ENCODE results near the gene TIGD3. TPM values are rescaled to one million over a fixed set of nuclear protein-coding genes. Genes with fewer than 3 reads are reported as not detected.
A peak's percentile ranks its signal among the peaks of the same experiment; 100 is the strongest.

Gene TIGD3
- total and polyA plus RNA-seq, 11 donors = 0.19 to 0.91 (median 0.42) TPM; not detected in 2

DNA sequence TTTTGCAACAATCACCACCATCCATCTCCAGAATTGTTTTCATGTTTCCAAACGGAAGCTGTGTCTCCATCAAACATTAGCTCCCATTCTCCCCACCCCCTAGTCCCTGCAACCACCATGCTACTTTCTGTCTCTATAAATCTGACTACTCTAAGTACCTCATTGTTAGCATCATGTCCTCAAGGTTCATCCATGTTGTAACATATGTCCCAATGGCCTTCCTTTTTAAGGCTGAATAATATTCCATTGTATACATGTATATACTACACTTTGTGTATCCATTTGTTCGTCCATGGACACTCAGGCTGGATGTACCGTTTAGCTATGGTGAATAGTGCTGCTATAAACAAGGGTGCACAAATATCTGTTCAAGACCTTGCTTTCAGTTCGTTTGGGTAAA, 29.1 kb upstream of the TIGD3 start:
- no peaks in the 10 kb centered on the region for H3K27me3 ChIP-seq
- H3K4me3 ChIP-seq = no peak overlapping the region
- no peaks in the 10 kb centered on the region for H3K9me3 ChIP-seq
- H3K27ac ChIP-seq = no peak overlapping the region
- TF ChIP-seq, protein P1, sequence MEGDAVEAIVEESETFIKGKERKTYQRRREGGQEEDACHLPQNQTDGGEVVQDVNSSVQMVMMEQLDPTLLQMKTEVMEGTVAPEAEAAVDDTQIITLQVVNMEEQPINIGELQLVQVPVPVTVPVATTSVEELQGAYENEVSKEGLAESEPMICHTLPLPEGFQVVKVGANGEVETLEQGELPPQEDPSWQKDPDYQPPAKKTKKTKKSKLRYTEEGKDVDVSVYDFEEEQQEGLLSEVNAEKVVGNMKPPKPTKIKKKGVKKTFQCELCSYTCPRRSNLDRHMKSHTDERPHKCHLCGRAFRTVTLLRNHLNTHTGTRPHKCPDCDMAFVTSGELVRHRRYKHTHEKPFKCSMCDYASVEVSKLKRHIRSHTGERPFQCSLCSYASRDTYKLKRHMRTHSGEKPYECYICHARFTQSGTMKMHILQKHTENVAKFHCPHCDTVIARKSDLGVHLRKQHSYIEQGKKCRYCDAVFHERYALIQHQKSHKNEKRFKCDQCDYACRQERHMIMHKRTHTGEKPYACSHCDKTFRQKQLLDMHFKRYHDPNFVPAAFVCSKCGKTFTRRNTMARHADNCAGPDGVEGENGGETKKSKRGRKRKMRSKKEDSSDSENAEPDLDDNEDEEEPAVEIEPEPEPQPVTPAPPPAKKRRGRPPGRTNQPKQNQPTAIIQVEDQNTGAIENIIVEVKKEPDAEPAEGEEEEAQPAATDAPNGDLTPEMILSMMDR (IDR thresholded peaks at IDR 0.05) = no peak
- TF ChIP-seq POLR2A (IDR thresholded peaks at IDR 0.05) = no peak
- ATAC-seq (no peak), DNase-seq (no peak)
- H3K36me3 ChIP-seq = peaks cover 0 to 30% (median 22%) of the 10 kb centered on the region in 9 donors
- intact Hi-C loops (cut with DNase I) = no loop called here
- WGBS, 4 donors = 84 to 91% (median 87%) methylated on average over 4 of the region's 4 CpGs
- peaks cover 0 to 37% (median 21%) of the 10 kb centered on the region in 12 donors for H3K4me1 ChIP-seq

- ATAC-seq (no peak), DNase-seq (no peak)
- no peak overlapping the region for H3K27ac ChIP-seq
- H3K27me3 ChIP-seq = no peaks in the 10 kb centered on the region
- no peaks in the 10 kb centered on the region for H3K9me3 ChIP-seq
- H3K36me3 ChIP-seq = peaks cover 0 to 14% (median 7%) of the 10 kb centered on the region in 9 donors
- TF ChIP-seq POLR2A (IDR thresholded peaks at IDR 0.05) = no peak
- TF ChIP-seq, protein P1 (IDR thresholded peaks at IDR 0.05) = no peak
- H3K4me1 ChIP-seq = peaks cover 0 to 21% (median 6%) of the 10 kb centered on the region in 12 donors
- intact Hi-C loops (cut with DNase I) = no loop called here
- H3K4me3 ChIP-seq = no peak overlapping the region
- WGBS, 4 donors = 86 to 92% (median 89%) methylated on average over 8 of the region's 8 CpGs
Observed at GRCh38 chr11:65327021-65327420, 27.5 kb upstream of the TIGD3 start.

DNA sequence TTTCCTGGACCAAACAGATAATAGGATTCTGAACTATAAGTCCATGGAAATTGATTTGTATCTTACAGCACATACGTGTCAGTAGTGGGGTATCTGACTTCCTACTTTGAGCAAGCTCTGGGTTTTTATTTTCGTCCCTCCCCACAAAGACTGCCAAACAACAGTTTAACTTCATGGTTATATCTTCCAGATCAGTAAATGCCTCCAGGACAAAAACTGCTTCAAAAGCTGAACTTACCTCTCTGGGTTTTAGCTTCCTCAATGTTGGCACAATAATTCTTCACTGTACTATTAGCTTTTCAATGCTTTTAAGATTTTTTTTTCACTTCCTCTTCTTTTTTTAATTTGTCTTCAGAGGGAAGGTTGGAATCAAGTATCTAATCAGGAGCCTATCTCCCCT, 25.1 kb upstream of the TIGD3 start:
- H3K36me3 ChIP-seq = no peaks in the 10 kb centered on the region
- 44 to 57% (median 54%) methylated on average over 2 of the region's 2 CpGs for WGBS, 4 donors
- H3K27ac ChIP-seq = peak overlapping the region in 4 of 12 donors; percentile 15 to 64 (median 23)
- H3K27me3 ChIP-seq = no peaks in the 10 kb centered on the region
- H3K4me1 ChIP-seq = peaks cover 0 to 19% (median 5%) of the 10 kb centered on the region in 12 donors
- H3K4me3 ChIP-seq = peak overlapping the region in 1 of 12 donors; percentile 18
- intact Hi-C loops (cut with DNase I) = loop anchor here in 1 of 10 donors (1.0 kb wide), 1 partner anchor 54 kb away; no protein-coding TSS in a partner anchor
- DNase-seq = no peak
- no peaks in the 10 kb centered on the region for H3K9me3 ChIP-seq
- TF ChIP-seq POLR2A (IDR thresholded peaks at IDR 0.05) = no peak
- TF ChIP-seq, protein P1 (IDR thresholded peaks at IDR 0.05) = no peak
- no peak for ATAC-seq

- H3K27me3 ChIP-seq = no peaks in the 10 kb centered on the region
- H3K27ac ChIP-seq = peak overlapping the region in 4 of 12 donors; percentile 15 to 64 (median 23)
- no peak for TF ChIP-seq POLR2A (IDR thresholded peaks at IDR 0.05)
- TF ChIP-seq, protein P1 (IDR thresholded peaks at IDR 0.05) = peak; percentile 76 to 88 (median 84)
- no peaks in the 10 kb centered on the region for H3K36me3 ChIP-seq
- 6 to 10% (median 9%) methylated on average over 13 of the region's 13 CpGs for WGBS, 4 donors
- peak; percentile 10 to 32 (median 24) for ATAC-seq
- H3K4me1 ChIP-seq = peaks cover 0 to 24% (median 9%) of the 10 kb centered on the region in 12 donors
- no peaks in the 10 kb centered on the region for H3K9me3 ChIP-seq
- peak in 4 of 5 donors; percentile 75 to 88 (median 86) for DNase-seq
- H3K4me3 ChIP-seq = peak overlapping the region in 1 of 12 donors; percentile 18
- intact Hi-C loops (cut with DNase I) = loop anchor here in 2 of 10 donors (1.0 to 10.0 kb wide), 4 partner anchors 15 to 215 kb away; partner anchors contain the start of genes POLA2 (in 1 of the 2), TM7SF2 (in 1 of the 2) and ZNHIT2 (in 1 of the 2)
Observed at GRCh38 chr11:65329944-65330403, 24.6 kb upstream of the TIGD3 start.
